GM23248 (cell line): ENCODE data around the gene PEG3. TPM values are rescaled to one million over a fixed set of nuclear protein-coding genes. Genes with fewer than 3 reads are reported as not detected.

Experiments
- DNase-seq: peaks from one replicate; pipeline ENCODE4 v3.0.0-alpha.2; 2015
- H2AFZ ChIP-seq: fragments of 200-600 bp; sonication (generic); 2 replicates; pipeline ENCODE4 v1.6.1; 2016; ENCODE audit warnings: antibody characterized with exemption
- H3F3A ChIP-seq: fragments of 200-600 bp; sonication (generic); 2 replicates; pipeline ENCODE4 v1.6.1; 2016; ENCODE audit warnings: mild to moderate bottlenecking, antibody characterized with exemption, mixed run types; ENCODE audit not compliant: insufficient read depth
- H3K27ac ChIP-seq: fragments of 200-600 bp; sonication (generic); 2 replicates; pipeline ENCODE4 v1.5.1; 2016; ENCODE audit warnings: mild to moderate bottlenecking
- H3K27me3 ChIP-seq: fragments of 200-600 bp; sonication (generic); replicated peaks from 2 replicates; pipeline ENCODE4 v1.6.1; 2016; ENCODE audit warnings: mild to moderate bottlenecking; ENCODE audit not compliant: insufficient read depth
- H3K36me3 ChIP-seq: fragments of 200-600 bp; sonication (generic); 2 replicates; pipeline ENCODE4 v1.6.1; 2016; ENCODE audit warnings: low read depth, mild to moderate bottlenecking
- H3K4me1 ChIP-seq: fragments of 200-600 bp; sonication (generic); 2 replicates; pipeline ENCODE4 v1.6.1; 2016; ENCODE audit warnings: mild to moderate bottlenecking; ENCODE audit not compliant: insufficient read depth
- H3K4me2 ChIP-seq: fragments of 200-600 bp; sonication (generic); one replicate; pipeline ENCODE4 v1.6.1; 2016; ENCODE audit warnings: mild to moderate bottlenecking; ENCODE audit not compliant: unreplicated experiment
- H3K4me3 ChIP-seq: fragments of 200-600 bp; sonication (generic); 2 replicates; pipeline ENCODE4 v1.5.1; 2016; ENCODE audit warnings: mild to moderate bottlenecking
- H3K79me2 ChIP-seq: fragments of 200-600 bp; sonication (generic); 2 replicates; pipeline ENCODE4 v1.6.1; 2016; ENCODE audit warnings: mild to moderate bottlenecking; ENCODE audit not compliant: insufficient read depth
- H3K9ac ChIP-seq: fragments of 200-600 bp; sonication (generic); 2 replicates; pipeline ENCODE4 v1.6.1; 2016; ENCODE audit warnings: mild to moderate bottlenecking
- H3K9me2 ChIP-seq: fragments of 200-600 bp; sonication (generic); 2 replicates; pipeline ENCODE4 v1.6.1; 2016; ENCODE audit warnings: mixed run types, mild to moderate bottlenecking, moderate library complexity; ENCODE audit not compliant: insufficient read depth
- H3K9me3 ChIP-seq: fragments of 200-600 bp; sonication (generic); one replicate; pipeline ENCODE4 v1.6.1; 2017; ENCODE audit warnings: low read depth
- H4K20me1 ChIP-seq: fragments of 200-600 bp; sonication (generic); 2 replicates; pipeline ENCODE4 v1.6.0; 2016; ENCODE audit not compliant: insufficient read depth
- EZH2 ChIP-seq: fragments of 200-600 bp; sonication (generic); IDR thresholded peaks from 2 replicates; pipeline ENCODE4 v1.6.1; 2018; ENCODE audit warnings: antibody characterized with exemption, mild to moderate bottlenecking; ENCODE audit not compliant: insufficient read depth, poor library complexity, severe bottlenecking
- EZH2phosphoT487 ChIP-seq: fragments of 200-600 bp; sonication (generic); IDR thresholded peaks from 2 replicates; pipeline ENCODE4 v1.6.1; 2018; ENCODE audit warnings: antibody characterized with exemption, moderate library complexity, mild to moderate bottlenecking, low read depth; ENCODE audit not compliant: insufficient read depth
- WGBS, 2 experiments: methylation state at CpG; one replicate each; pipeline ENCODE4 v1.1.6; 2015 to 2017; ENCODE audit warnings: low lambda C conversion rate in 2 of 2, low coverage in 1 of 2; ENCODE audit errors: missing lambda C conversion rate in 2 of 2; 5-methylcytosine and 5-hydroxymethylcytosine counted together
- in situ Hi-C: fragments of 300-500 bp; cut with MboI; formaldehyde crosslinking; loops from 2 replicates; pipeline ENCODE4 v1.15.0; 2020
- polyA plus RNA-seq: library from polyadenylated mRNA; unstranded; fragments of >200 nt; fragmentation: Nextera tagmentation; extraction: Ambion mirVana; gene quantifications from 2 replicates; pipeline ENCODE4 v1.2.1, GENCODE V29; 2016
- total RNA-seq: library from RNA; depleted of rRNA; stranded (reverse); fragments of >200 nt; shearing (Covaris generic); gene quantifications from 2 replicates; pipeline ENCODE4 v1.2.3, GENCODE V29; 2014

PEG3 gene
- total and polyA plus RNA-seq, 2 experiments from 2014 or later: 0.65 to 0.81 TPM

DNA sequence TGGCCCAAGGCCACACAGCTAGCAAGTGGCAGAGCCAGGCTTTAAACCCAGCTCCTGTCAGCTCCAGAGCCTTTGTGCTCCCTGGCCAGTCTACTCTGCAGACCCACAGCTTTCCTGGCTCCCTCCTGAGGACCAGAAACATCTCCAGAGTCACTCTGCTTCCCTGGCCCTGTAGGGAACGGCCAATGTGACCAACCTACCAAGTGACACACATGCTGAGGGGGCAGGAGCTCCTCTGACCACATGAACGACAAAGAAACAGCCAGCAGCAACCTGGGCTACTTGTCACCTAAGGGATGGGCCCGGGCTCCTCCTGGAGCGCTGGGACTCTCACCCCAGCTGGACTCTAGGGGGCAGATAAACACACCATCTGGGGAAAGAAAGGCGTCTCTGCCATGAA is 19.3 kb downstream of the PEG3 start:
- WGBS, 2 experiments: 42 to 47% methylated on average over 5 of the region's 5 CpGs
- Histone ChIP-seq H3K36me3 (no peaks in the 10 kb centered on the region), H3K4me1 (no peaks in the 10 kb centered on the region), H3K9me3 (no peaks in the 10 kb centered on the region), H3K79me2 (no peaks in the 10 kb centered on the region), H2AFZ (no peak overlapping the region), H3K4me3 (no peak overlapping the region), H4K20me1 (no peaks in the 10 kb centered on the region), H3F3A (no peaks in the 10 kb centered on the region), H3K9ac (no peak overlapping the region), H3K27ac (no peak overlapping the region), H3K9me2 (no peaks in the 10 kb centered on the region), H3K4me2 (no peak overlapping the region), H3K27me3 (no peaks in the 10 kb centered on the region)
- no peak for TF ChIP-seq EZH2
- no peak for TF ChIP-seq EZH2phosphoT487
- DNase-seq: no peak
- in situ Hi-C loops: no loop called here

DNA sequence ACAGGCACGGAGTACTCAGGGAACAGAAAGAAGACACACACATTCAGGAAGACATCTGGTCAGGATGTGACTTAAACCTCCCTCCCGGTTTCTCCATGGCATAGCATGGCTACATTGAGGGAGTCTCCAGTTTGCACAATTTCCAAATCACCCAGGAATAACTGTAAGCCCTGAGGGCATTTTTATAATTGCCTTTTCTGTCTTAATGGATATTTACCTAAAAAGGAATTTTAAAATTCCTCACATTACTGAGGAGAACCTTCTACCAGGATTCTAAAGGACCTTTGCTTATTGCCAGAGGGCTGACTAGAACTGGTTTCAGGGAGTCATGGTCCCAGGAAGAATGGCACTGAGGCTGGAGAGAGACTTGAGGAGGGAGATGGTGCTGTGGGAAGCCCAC is 21.4 kb downstream of the PEG3 start:
- H2AFZ ChIP-seq: no peak overlapping the region
- in situ Hi-C loops: no loop called here
- no peaks in the 10 kb centered on the region for H3F3A ChIP-seq
- H3K27me3 ChIP-seq: no peaks in the 10 kb centered on the region
- H3K4me3 ChIP-seq: no peak overlapping the region
- no peak overlapping the region for H3K4me2 ChIP-seq
- no peak overlapping the region for H3K9ac ChIP-seq
- no peaks in the 10 kb centered on the region for H3K36me3 ChIP-seq
- TF ChIP-seq EZH2phosphoT487 (no peak), EZH2 (no peak)
- no peak for DNase-seq
- no peaks in the 10 kb centered on the region for H3K79me2 ChIP-seq
- no peaks in the 10 kb centered on the region for H3K9me2 ChIP-seq
- no peaks in the 10 kb centered on the region for H4K20me1 ChIP-seq
- H3K9me3 ChIP-seq: no peaks in the 10 kb centered on the region
- WGBS, 2 experiments: 9 to 24% methylated on average over 2 of the region's 2 CpGs
- H3K27ac ChIP-seq: no peak overlapping the region
- no peaks in the 10 kb centered on the region for H3K4me1 ChIP-seq

DNA sequence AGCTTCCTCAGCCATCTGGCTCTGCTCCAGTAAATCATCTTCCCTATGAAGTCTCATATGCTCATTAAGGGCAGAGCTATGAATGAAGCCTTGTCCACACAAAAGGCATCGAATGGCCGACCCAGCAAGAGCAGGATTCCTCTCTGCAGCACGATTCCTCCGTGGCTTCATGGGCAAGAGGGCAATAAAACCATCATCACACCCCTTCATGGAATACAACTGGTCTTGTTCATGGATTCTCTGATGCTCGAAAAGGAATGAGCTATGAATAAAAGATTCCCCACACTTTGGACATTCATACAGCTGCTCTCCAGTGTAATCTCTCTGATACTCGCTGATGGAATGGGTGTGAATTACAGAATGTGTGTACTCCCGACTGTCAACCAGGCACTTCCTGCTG is 25.9 kb downstream of the PEG3 start:
- DNase-seq: no peak
- H3K27ac ChIP-seq: no peak overlapping the region
- no peak overlapping the region for H3K9ac ChIP-seq
- H2AFZ ChIP-seq: no peak overlapping the region
- no peaks in the 10 kb centered on the region for H4K20me1 ChIP-seq
- H3F3A ChIP-seq: no peaks in the 10 kb centered on the region
- WGBS, 2 experiments: 22 to 32% methylated on average over 7 of the region's 7 CpGs
- no peaks in the 10 kb centered on the region for H3K36me3 ChIP-seq
- no peak overlapping the region for H3K4me2 ChIP-seq
- H3K27me3 ChIP-seq: no peaks in the 10 kb centered on the region
- no peaks in the 10 kb centered on the region for H3K9me3 ChIP-seq
- no peaks in the 10 kb centered on the region for H3K79me2 ChIP-seq
- no peaks in the 10 kb centered on the region for H3K9me2 ChIP-seq
- H3K4me3 ChIP-seq: no peak overlapping the region
- no peak for TF ChIP-seq EZH2
- TF ChIP-seq EZH2phosphoT487: no peak
- no peaks in the 10 kb centered on the region for H3K4me1 ChIP-seq
- in situ Hi-C loops: no loop called here

DNA sequence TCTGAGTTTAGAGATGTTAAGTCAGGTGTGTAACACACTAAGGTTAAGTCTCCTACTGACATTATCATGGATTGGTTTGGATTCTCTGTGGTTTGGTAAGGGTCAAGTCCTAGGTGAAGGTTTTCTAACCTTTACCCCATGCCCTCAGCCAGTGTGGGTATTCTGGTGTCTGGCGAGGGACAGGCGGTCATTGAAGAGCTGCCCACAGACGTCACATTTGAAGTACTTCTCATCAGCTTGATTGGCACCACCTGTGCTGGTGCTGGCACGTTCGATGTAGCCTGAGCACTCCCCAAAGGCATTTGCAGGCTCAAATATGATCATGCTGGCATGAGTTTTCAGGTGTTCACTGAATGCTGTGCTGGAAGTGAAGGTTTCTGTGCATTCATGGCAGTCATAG is 27.0 kb downstream of the PEG3 start:
- no peaks in the 10 kb centered on the region for H4K20me1 ChIP-seq
- H2AFZ ChIP-seq: no peak overlapping the region
- WGBS, 2 experiments: 32 to 33% methylated on average over 5 of the region's 5 CpGs
- no peak overlapping the region for H3K27ac ChIP-seq
- H3K36me3 ChIP-seq: no peaks in the 10 kb centered on the region
- TF ChIP-seq EZH2phosphoT487: no peak
- no peak for TF ChIP-seq EZH2
- in situ Hi-C loops: no loop called here
- no peaks in the 10 kb centered on the region for H3K27me3 ChIP-seq
- H3K9me3 ChIP-seq: no peaks in the 10 kb centered on the region
- H3K4me3 ChIP-seq: no peak overlapping the region
- H3K4me1 ChIP-seq: no peaks in the 10 kb centered on the region
- H3K79me2 ChIP-seq: no peaks in the 10 kb centered on the region
- no peaks in the 10 kb centered on the region for H3F3A ChIP-seq
- DNase-seq: no peak
- H3K9ac ChIP-seq: no peak overlapping the region
- no peak overlapping the region for H3K4me2 ChIP-seq
- no peaks in the 10 kb centered on the region for H3K9me2 ChIP-seq

DNA sequence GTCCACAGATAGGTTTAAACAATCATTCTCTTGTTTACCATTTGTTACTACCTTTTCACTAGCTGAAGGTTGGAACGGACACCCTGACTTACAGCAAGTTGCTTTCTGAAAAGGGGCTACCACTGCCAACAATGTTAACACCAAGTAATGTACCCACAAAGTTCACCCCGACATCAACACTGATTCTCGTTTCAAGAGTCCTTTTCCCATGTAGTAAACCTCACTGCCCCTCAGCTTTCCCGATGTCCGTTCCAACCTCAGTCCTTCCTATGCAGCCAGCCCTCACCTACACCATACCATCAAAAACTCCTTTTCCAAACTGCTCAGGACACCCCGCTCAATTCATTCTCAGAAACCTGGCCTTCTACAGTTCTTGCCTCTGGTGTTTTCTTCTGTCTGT is 29.0 kb downstream of the PEG3 start:
- H2AFZ ChIP-seq: no peak overlapping the region
- H3K27ac ChIP-seq: no peak overlapping the region
- H3K27me3 ChIP-seq: no peaks in the 10 kb centered on the region
- no peaks in the 10 kb centered on the region for H3K36me3 ChIP-seq
- no peaks in the 10 kb centered on the region for H3F3A ChIP-seq
- H3K9me2 ChIP-seq: no peaks in the 10 kb centered on the region
- 24 to 34% methylated on average over 6 of the region's 6 CpGs for WGBS, 2 experiments
- no peaks in the 10 kb centered on the region for H4K20me1 ChIP-seq
- in situ Hi-C loops: no loop called here
- no peaks in the 10 kb centered on the region for H3K9me3 ChIP-seq
- no peaks in the 10 kb centered on the region for H3K4me1 ChIP-seq
- TF ChIP-seq EZH2phosphoT487 (no peak), EZH2 (no peak)
- no peak overlapping the region for H3K9ac ChIP-seq
- no peaks in the 10 kb centered on the region for H3K79me2 ChIP-seq
- no peak overlapping the region for H3K4me2 ChIP-seq
- no peak overlapping the region for H3K4me3 ChIP-seq
- DNase-seq: no peak
